ENCODE results near the gene CCDC92B.

CCDC92B gene

DNA sequence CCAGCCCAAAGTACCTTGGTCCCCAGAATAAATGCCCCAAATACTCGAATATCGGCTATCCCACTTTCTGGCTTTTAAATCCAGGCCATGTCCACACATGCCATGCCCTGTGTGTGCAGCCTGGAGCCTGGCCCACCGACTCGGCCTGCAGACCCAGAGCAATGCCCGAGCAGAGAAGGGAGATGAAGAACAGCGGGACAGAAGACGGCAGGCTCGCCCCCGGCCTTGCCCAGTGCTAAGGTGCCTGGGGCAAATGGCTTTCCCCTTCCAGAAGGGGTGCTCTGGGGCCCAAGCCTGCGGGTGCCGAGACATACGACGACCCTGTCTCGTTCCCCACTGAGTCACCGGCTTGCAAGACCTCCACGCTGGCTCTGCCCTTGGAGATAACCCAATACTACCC, 45.8 kb downstream of the CCDC92B start:
- TF ChIP-seq, protein P1, sequence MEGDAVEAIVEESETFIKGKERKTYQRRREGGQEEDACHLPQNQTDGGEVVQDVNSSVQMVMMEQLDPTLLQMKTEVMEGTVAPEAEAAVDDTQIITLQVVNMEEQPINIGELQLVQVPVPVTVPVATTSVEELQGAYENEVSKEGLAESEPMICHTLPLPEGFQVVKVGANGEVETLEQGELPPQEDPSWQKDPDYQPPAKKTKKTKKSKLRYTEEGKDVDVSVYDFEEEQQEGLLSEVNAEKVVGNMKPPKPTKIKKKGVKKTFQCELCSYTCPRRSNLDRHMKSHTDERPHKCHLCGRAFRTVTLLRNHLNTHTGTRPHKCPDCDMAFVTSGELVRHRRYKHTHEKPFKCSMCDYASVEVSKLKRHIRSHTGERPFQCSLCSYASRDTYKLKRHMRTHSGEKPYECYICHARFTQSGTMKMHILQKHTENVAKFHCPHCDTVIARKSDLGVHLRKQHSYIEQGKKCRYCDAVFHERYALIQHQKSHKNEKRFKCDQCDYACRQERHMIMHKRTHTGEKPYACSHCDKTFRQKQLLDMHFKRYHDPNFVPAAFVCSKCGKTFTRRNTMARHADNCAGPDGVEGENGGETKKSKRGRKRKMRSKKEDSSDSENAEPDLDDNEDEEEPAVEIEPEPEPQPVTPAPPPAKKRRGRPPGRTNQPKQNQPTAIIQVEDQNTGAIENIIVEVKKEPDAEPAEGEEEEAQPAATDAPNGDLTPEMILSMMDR (IDR thresholded peaks at IDR 0.05; ENCODE audit: low read depth, low read length, missing control alignments), result no peak
- in situ Hi-C loops (cut with HindIII; ENCODE audit: low pct_ligation_motif_present, low sequenced_read_pairs), result no loop called here
- H3K36me3 ChIP-seq (replicated peaks), result peaks cover 36% of the 10 kb centered on the region
- DNase-seq, result no peak
- no peak overlapping the region for H3K27ac ChIP-seq
- no peak overlapping the region for H3K4me3 ChIP-seq (ENCODE audit: low read depth, low read length)
- no peaks in the 10 kb centered on the region for H3K27me3 ChIP-seq (replicated peaks)

DNA sequence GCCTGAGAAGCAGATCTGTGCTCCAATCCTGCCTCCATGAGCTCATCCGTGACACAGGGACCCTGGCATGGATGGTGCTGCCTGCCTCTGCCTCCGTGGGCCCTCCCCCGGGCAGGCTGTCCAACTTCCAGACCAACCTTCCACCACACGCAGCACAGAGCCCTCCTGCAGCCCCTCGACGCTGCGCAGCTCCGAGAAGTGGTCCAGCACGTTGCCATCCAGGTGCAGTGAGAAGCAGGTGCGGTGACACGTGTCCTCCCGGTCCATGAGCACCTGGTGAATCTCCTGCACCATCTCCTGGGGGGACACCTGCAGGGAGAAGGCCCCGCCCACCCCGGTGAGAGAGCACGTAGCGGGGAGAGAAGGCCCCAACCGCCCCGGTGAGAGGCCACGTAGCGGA, 46.3 kb downstream of the CCDC92B start:
- peaks cover 41% of the 10 kb centered on the region for H3K36me3 ChIP-seq (replicated peaks)
- TF ChIP-seq, protein P1 (IDR thresholded peaks at IDR 0.05; ENCODE audit: low read depth, low read length, missing control alignments), result no peak
- no peak overlapping the region for H3K4me3 ChIP-seq (ENCODE audit: low read depth, low read length)
- DNase-seq, result no peak
- H3K27ac ChIP-seq, result no peak overlapping the region
- in situ Hi-C loops (cut with HindIII; ENCODE audit: low pct_ligation_motif_present, low sequenced_read_pairs), result no loop called here
- no peaks in the 10 kb centered on the region for H3K27me3 ChIP-seq (replicated peaks)

DNA sequence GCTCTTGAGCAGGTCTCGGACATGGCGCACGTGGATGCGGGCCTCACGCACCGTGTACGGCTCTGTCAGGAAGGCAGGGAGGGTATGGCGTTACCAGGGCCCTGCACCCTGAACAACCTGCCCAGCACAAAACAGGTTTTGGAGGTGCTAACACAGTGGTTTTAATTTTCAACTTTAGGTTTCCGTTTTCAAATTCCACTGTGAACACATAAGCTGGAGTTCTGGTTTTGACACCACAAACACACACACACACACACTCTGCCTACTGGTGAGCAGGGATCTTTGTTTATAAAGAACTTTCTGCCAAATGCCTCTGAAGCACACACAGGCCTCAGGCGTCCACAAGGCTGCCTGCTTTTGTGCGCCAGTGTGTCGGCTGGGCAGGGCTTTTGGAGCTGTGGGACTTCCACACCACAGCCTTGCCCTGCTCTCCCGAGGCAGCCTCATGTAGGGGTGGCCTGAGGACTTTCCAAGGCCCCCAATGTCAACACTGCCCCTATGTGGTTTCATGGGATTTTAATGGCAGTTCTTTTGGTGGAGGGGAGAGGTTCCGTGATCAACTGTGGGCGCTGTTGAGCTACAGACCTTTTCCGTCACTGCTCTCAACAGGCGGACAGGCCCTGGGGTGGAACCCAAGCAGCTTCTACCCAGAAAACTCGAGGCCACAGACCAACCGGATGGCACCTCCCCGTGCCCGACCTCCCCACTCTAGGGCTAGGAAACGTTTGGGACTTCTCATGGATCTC, 47.3 kb downstream of the CCDC92B start:
- no peak for DNase-seq
- Histone ChIP-seq H3K27me3 (replicated peaks) (no peaks in the 10 kb centered on the region), H3K36me3 (replicated peaks) (peaks cover 46% of the 10 kb centered on the region), H3K4me3 (ENCODE audit: low read depth, low read length) (no peak overlapping the region), H3K27ac (no peak overlapping the region)
- TF ChIP-seq, protein P1 (IDR thresholded peaks at IDR 0.05; ENCODE audit: low read depth, low read length, missing control alignments), result no peak
- in situ Hi-C loops (cut with HindIII; ENCODE audit: low pct_ligation_motif_present, low sequenced_read_pairs), result no loop called here

DNA sequence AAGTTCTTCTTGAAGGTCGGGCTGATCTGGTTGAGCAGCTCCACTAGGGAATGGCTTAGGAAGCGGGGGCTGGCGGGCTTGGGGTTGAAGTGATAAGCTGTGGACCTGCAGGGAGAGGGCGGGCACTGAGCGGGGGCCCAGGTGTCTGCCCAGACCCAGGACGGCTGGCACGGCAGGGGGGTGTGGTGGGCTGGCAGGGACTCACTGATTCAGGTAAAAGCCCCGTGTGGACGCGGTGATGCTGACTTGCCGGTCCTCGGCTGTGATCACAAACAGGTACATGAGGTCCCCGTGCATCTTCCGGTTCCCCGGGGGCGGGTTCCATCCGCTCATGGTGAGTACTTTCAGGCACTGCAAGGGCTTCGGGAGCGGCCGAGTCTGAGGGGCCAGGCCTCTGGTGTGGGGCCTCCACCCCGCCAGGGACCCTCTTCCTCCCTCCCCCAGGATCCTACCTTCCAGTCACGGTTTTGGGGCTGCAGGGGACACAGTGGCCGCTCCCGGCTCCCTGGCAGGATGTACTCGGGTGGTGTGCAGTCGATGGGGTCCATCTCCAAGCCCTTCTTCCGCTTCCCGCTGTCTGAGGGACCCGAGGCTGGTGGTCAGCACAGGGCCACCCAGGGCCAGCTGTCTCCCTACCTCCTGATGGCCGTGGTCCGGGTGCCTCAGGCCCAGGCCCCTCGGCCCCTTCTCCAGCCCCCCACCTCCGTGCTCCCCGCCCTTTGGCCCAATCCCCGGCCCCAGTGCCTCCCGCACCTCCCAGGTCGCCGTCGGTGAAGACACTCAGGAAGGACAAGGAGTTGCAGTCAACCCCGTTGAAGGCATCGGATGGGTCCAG, 48.1 kb downstream of the CCDC92B start:
- peaks cover 52% of the 10 kb centered on the region for H3K36me3 ChIP-seq (replicated peaks)

DNA sequence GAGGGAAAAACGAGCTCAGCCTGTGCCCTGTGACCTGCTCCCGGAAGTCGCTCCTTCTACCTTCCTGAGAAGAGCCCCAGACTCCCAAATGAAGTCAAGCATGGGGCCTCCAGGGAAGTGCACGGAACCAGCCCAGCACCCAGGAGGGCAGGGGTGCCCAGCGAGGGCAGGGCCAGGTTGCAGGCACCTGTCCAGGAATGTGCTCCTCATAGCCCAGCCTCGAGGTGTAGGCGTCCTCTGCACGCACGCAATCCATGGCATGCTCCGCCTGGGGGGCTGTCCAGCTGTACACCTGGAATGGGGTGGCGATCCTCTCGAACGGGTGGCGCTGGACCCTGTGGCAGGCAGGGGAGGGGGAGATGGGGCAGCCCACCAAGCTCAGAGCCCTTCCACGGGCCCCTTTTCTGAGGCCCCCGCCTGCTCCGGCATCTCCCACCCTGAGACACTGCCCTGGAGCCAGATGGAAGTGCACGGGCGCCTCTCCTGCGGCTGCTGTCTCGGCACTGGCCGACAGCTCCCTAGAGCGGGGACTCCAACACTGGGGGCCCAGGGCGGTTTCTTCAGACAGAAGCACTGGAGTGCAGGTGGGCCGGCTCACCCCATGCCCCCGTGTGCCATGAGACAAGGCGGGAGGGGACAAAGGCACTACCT, 48.8 kb downstream of the CCDC92B start:
- no peak for DNase-seq
- in situ Hi-C loops (cut with HindIII; ENCODE audit: low pct_ligation_motif_present, low sequenced_read_pairs), result no loop called here
- no peaks in the 10 kb centered on the region for H3K27me3 ChIP-seq (replicated peaks)
- no peak overlapping the region for H3K27ac ChIP-seq
- TF ChIP-seq, protein P1 (IDR thresholded peaks at IDR 0.05; ENCODE audit: low read depth, low read length, missing control alignments), result no peak
- peaks cover 56% of the 10 kb centered on the region for H3K36me3 ChIP-seq (replicated peaks)
- H3K4me3 ChIP-seq (ENCODE audit: low read depth, low read length), result no peak overlapping the region

More for the DNA sequence above, 48.1 kb downstream of the CCDC92B start:
- no peak overlapping the region for H3K4me3 ChIP-seq (ENCODE audit: low read depth, low read length)
- no peak overlapping the region for H3K27ac ChIP-seq
- in situ Hi-C loops (cut with HindIII; ENCODE audit: low pct_ligation_motif_present, low sequenced_read_pairs), result no loop called here
- no peak for DNase-seq
- no peaks in the 10 kb centered on the region for H3K27me3 ChIP-seq (replicated peaks)
- TF ChIP-seq, protein P1 (IDR thresholded peaks at IDR 0.05; ENCODE audit: low read depth, low read length, missing control alignments), result no peak

All from brain microvascular endothelial cell (primary cell).